Activated CD8-positive, alpha-beta memory T cell treated with anti-CD3 and anti-CD28 coated beads, Interleukin-2, amount 50 U/mL, for 24 hours (primary cell): ENCODE measurements around the gene EML4.
"Not testable (repeated sequence)": the region's sequence is repeated elsewhere in the genome, so short reads cannot be mapped to it uniquely, and the experiment has no call there.

Experiments
- DNase-seq: peaks from one replicate; pipeline ENCODE4 v3.0.0-alpha.2; 2020; ENCODE audit errors: extremely low read depth

EML4 gene

DNA sequence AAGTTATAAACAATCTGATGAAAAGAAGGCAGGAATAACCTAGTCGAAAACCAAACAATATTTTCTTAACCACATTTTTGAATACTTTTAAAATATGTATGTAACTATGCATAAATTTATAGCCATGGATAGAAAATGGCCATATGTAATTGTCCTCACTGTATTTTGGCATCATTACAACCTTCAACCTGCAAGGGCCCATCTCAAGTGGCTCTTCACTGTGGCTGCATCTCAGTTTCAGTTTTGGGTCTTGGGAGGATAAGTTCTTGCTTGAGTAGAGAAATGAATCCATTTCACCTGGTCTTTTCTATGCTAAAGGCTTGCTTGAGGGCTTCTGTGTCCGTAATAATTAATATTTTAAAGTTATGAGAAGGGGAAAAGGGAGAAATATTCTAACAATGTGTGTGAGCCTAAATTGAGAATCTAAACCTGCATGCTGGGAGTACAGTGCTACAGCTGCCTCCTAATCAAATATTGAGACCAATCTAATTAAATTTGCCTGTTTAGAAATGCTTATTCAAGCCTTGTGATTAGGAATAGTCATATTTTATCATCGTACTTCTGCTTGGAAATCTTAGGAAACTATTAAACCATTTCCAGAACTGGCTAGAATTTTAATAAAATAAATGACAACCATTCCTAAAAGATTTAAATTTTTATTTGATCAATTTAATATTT, 92.5 kb downstream of the EML4 start:
- DNase-seq: no peak

DNA sequence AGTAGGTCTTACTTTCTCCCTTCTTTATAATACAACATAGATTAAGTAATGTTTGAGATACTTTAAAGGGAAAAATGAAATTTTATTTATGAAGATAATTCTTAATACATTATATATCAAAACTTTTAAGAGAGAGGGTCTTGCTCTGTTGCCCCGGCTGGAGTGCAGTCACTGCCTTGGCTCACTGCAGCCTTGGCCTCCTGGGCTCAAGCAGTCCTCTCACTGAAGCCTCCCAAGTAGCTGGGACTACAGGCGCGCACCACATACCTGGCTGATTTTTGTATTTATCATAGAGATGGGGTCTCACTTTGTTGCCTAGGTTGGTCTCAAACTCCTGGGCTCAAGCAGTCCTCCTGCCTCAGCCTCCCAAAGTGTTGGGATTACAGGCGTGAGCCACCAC, 97.1 kb downstream of the EML4 start:
- DNase-seq: no peak

DNA sequence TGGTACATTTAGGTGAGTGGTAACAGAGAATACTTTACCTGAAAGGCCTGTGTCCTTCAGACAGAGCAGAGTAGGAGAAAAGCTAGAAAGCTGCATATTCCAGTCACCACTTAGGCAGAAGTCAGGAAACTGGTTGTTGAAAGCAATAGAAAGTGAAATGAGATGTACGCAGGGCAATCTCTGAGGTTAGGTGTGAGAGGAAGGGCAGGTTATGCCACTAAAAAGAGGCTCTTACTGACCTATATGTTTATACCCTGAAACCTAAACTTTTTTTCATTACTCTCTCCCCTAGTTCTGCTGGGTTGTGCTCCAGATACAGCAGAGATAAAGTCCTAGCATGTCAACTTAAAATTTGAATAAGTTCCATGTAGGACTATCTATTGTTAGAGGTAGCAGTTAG, 98.4 kb downstream of the EML4 start:
- no peak for DNase-seq

DNA sequence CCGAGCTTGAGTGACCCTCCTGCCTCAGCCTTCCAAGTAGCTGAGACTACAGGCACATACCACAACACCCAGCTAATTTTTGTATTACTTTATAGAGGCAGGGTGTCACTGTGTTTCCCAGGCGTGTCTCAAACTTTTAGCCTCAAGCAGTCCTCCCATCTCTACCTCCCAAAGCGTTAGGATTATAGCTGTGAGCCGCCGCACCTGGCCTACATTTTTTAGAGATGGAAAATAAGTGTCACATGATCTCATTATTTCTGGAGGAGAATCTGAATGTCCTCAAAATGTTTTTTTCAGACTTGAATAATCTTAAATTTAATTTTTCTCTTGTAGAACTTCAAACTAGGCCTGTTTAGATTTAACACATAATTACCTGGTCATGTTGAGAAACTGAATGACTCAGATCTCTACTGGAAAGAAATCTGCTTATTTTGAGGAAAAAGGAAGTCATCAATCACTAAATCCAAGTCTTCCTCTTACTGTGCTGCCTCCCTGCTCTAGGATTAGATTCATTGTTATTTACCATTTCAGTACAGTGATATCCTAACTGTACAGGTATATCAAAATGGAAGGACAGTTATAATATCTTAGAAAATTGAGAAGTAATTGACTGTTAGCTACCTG, 99.5 kb downstream of the EML4 start:
- DNase-seq: no peak

DNA sequence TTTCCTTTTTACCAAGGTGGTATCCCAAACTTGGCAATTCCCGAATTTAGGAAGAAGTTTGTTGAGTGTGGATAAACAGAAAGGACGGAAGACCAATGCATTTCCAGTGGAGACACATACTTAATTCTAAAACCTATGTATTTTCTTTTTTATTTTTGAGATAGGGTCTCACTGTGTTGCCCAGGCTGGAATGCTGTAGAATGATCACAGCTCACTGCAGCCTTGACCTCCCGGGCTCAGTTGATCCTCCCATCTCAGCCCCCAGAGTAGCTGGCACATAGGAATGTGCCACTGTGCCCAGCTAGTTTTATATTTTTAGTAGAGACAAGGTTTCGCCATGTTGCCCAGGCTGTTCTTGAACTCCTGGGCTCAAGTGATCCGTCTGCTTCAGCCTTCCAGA, 101.6 kb downstream of the EML4 start:
- DNase-seq: no peak

DNA sequence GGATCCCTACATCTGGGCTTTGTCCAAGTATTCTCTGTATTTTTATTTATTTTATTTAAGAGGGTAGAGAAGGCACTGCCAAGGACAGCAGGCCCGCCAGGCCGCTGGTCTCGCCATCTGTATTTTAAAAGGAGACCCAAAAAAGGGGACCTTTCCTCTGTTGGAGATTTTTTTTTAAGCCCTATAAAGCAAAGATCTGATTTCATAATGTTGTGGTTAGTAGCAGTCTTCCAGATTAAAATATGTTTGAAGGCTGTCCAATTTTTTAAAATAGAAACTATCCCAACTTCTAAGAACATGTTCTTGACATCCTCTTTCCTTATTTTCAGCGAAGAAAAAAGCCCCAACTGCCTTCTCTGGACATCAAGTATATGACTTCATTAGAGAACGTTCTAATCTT, 102.1 kb downstream of the EML4 start:
- not testable (repeated sequence) for DNase-seq

DNA sequence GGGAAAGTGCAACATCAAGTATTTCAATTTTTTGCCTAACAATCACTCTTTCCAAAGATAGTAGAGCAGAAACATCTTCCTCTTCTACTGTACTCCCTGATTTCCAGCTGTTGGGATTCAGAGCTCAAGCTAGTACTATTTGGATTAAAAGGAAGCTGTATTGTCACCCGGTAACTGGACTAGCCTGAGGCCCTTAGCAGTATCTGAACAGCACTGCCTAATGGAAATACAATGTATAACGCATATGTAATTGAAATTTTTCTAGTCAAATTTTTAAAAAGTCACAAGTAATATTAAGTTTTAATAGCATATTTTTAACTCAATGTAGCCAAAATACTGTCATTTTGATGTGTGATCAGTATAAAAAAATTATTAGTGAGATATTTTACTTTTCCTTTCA, 105.7 kb downstream of the EML4 start:
- DNase-seq: no peak

DNA sequence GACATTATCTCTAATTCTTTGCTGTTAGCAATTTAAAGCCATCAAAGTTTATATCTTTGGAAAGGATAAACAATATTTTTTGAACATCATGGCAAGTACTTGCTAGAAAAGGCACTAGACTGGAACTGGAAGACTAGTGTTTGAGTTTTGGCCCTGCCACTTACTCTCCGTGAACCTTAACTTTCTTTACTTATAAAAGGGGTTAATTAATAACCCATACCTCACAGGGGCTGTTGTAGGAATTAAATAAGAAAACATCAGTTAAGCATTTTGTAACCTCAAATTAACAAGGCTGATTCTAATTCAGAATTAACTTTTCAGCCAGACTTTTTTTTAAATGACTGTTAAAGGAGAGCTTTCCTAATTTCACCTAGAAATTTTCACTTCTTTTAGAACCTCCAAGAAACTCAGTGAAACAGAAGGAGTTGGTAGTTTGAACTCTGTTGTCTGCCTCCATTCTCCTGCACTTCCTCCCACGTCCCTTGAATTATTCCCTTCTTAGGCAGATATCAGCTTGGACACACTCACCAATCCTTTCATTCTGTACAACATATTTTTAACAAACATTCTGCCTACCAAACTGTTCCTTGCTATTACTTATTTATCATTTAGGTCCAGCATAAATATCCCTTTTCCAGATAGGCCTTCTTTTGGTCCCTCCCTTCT, 112.4 kb downstream of the EML4 start:
- no peak for DNase-seq

DNA sequence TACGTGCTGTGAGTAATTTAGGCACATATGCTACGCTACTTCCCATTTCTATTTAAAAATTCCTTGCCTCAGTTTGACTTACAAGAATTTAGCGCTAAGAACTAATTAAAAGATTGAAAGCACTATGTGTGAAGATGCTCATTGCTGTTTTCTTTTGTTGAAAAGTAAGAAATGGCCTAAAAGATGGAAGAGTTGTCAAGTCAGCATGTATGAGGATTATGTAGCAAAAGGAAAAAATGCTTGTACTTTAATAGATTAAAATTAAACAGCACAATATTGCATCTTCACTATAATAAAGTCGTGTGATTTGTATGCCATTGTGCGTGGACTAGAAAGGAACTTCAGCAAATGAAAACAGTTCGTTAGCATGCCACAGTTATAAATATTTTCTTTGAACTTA, 114.9 kb downstream of the EML4 start:
- DNase-seq: no peak

DNA sequence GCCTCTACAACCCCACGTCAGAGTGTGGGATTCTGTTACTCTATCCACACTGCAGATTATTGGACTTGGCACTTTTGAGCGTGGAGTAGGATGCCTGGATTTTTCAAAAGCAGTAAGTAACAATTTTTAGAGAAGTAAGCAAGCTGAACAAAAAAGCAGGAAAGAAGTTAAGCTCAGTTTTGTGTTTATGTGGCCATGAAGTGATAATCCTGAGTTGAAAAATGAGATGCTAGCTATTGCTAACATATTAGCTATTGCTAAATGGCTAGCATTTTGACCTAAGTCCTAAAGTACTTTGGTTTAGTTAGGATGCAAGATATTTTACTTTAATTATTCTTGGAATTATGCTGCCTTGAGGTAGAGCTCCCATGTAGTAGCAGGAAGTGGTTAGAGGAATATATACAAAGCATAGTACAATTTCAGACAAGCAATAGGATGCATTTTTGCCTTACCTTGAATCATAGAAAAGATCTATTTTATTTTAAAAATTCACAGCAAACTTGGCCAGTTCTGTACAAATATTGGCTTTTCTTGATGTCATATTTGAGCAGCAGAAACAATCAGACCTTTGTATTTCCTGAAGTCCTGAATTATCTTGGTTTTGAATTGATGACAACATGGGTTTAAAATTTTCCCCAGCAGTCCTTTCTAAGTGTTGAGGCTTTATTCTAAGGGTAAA, 117.3 kb downstream of the EML4 start:
- no peak for DNase-seq

DNA sequence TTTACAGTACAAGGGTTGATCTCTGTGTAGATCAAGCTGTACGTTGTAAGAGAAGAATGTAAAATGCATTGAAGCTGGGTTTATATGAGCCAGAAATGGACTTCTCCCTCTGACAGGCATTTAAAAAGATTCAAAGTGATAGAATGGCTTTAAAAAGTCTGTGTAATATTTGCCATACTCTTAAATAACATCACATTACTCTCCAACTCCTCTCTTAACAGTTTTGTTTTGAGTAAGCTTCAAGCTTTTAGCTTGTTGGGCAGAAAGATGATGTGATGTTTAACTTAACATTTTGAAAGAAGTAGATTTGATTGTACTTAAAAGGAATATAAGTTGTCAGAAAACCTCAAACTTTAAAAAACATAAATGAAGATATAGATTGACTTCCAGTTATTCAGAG, 119.7 kb downstream of the EML4 start:
- no peak for DNase-seq

DNA sequence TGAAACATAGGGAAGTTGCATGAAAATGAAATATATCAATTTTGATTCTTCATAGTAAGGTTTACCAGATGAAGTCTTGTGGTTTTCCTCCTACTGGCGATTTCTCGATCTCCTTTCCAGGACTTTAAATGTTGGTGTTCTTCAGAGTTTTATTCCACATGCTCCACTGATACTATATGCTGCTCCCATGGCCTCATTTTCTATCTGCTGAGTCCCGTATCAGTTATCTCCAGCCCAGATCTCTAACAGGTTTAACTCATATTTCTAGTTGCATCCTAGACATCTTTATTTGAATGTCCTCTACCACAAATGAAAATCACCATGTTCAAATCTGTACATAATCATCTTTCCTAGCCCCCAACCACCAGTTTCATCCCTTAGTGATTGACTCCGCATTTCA, 120.1 kb downstream of the EML4 start:
- no peak for DNase-seq

DNA sequence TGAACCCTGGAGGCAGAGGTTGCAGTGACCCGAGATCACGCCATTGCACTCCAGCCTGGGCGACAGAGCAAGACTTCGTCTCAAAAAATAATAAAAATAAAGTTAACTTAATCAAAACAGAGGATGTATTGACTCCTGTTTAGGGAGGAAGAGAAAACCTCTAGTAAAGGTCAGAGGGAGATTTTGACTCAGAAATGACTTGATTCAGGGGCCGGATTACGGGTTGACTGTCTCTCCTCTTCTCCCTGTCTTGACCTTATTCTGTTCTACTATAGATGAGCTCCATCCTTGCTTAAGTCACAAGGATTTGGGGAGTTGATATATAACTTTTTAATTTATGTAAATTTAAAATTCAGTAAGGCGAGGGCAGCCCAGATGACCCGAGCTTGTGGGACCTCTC, 120.9 kb downstream of the EML4 start:
- no peak for DNase-seq

DNA sequence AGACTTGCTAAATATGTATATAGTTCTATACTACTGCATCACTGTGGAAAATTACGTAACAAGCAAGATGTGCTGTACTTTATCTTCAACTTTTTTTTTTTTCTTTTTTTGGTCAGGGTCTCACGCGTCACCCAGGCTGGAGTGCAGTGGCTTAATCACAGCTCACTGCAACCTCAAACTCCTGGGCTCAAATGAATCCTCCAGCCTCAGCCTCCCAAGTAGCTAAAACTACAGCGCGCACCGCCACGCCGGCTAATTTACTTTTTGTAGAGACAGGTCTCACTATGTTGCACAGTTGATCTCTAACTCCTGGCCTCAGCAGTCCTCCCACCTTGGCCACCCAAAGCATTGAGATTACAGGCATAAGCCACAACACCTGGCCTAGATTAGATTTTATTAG, 123.9 kb downstream of the EML4 start:
- DNase-seq: no peak

DNA sequence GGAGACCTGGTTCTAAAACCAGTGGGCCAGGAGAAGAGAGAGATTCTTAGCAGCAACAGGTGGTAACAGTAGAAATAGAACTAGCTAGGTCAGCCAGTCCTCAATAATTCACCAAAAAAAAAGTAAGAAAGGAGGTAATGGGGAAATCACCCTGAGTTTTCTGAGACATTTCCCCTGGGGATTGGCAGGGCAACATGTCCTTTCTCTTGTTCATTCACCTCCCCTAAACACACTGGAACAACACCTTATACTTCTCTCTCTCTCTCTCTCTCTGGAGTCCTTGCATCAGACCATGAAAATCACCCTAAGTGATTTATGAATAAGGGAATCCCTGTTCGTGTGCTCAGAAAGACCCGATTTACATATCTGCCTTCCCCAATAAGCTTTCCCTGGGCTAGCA, 127.1 kb downstream of the EML4 start:
- no peak for DNase-seq

DNA sequence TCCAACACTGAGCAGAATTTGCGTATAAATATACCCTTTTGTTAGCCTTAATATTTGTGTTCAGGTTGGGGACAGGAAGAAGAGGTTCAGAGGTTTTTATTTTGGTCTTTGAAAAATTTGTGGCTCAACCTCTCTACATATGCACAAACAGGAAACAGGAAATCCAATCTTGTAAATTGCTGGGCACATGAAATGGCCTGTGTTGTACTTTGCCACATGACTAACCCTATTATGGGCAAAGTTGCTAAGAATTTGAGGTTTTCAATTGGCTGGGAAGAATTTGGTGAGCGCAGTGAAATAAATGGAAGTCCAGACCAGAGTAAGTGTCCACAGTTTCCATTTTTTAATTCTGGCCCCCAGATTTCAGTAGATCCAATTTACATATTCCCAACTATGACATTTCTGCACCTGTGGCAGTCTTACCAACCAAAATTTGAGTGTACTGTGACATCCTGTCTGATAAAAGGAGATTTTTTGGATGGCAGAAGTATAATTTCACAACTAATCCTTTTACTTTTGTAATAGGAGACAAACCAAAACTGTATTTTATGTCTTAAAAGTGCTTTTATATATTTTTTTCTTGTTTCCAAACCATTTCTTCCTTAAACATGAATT, 128.3 kb downstream of the EML4 start:
- no peak for DNase-seq

DNA sequence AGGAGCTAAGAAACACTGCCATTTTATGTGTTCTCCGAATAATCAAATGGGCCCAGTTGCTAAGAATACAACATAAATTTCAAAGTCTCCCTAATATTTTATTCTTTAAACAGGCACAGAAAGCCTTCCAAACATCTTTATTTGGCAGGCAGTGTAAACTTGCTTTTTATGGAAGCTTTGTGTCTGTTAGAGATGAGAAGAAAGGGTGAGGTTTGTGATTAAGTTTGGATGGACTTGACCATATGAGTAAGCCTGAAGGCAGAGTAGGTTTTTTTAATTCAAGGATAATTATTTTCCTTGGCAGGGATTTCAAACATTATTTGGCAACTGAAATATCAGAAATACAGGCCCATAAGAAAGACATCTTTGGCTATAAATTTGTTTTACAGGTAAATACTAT, 129.0 kb downstream of the EML4 start:
- no peak for DNase-seq

DNA sequence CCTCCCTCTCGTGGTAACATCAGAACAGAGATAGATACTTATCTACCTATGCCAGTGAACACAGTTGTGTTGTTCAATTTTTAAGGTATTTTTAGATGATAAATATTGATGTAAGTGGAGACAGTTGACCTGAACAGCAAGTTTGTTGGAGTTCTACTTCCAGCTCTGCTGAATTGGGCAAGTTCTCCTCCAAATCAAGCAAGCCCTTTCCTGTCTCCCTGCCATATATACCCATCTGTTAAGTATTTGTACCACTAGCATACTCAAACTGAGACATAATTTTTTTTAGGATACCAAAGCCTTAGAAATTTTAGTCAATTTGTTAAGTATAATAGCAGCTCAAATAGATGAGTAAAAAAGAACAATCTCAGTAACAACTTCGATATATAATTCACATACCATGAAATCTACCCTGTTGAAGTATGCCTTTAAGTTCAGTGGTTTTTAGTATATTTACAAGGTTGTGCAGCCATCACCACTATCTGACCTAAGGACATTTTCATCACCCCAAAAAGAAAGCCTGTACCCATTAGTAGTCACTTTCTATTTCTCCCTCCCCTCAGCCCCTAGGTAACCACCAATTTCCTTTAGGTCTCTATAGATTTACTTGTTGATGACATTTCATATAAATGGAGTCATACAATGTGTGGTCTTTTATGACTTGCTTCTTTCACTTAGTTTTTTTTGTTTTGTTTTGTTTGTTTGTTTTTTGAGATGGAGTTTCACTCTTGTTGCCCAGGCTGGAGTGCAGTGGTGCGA, 130.0 kb downstream of the EML4 start:
- DNase-seq: no peak

DNA sequence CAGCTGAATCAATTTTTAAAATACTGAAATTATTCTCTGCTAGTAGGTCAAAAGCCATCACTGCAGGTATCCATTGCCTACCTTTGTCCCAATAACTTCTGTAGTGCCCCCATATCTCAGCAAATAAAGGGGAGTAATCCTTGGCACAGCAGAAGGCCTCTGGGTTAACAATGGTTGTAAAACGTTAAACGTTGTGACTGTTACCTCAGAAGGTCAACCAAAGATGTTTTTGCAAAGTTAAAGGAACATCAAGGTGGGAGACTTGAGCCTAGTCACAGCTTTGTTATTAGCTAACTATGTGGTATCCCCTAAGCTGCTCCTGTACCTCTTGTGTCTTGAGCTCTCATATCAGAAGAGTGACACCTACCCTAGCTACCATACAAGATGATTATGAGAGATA, 131.4 kb downstream of the EML4 start:
- DNase-seq: no peak

DNA sequence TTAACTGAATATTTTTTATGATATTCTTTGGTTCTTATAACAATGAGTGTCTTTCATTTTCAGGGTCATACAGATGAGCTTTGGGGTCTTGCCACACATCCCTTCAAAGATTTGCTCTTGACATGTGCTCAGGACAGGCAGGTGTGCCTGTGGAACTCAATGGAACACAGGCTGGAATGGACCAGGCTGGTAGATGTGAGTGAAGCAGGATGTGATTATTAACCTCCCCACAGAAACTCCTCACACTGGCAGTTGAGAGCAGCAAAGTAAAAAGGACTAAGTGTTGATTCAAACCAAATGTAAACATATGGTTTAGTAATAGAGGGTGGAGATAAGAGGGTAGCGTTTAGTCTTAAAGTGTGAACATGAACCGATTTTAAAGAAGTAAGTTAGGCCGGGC, 134.1 kb downstream of the EML4 start:
- no peak for DNase-seq

DNA sequence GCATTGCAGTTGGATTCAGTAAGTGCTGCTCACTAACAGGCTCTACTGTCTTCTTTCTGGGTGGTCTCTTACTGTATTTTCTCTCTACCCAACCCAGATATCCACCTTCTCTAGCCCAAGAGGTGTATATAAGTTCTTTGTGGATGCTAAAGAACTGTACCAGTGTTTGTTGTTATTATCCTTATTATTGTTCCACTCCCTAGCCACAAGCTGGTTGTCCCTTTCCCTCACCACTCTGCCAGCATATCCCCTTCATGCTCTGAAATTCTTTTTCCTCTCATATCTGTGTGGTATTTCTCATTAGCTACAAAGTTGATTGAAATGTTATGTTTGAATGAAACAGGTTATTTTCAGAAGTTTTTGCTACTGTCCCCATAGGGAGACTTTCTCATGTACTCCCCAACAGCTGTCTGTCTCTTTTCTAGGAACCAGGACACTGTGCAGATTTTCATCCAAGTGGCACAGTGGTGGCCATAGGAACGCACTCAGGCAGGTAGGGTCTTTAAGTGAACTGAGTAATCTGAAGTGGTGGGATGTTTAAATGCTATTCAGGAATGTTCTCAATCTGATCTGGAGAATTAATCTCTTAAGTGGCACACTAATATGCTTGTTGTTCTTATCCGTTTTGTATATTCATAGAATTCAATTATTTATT, 135.0 kb downstream of the EML4 start:
- no peak for DNase-seq
